ENCODE measurements around the gene QSOX2. TPM values are rescaled to one million over a fixed set of nuclear protein-coding genes. Genes with fewer than 3 reads are reported as not detected.
"Not testable (repeated sequence)": the region's sequence is repeated elsewhere in the genome, so short reads cannot be mapped to it uniquely, and the experiment has no call there.

QSOX2 gene
- total RNA-seq, 1 experiment from 2014 or later, result 40.0 TPM

DNA sequence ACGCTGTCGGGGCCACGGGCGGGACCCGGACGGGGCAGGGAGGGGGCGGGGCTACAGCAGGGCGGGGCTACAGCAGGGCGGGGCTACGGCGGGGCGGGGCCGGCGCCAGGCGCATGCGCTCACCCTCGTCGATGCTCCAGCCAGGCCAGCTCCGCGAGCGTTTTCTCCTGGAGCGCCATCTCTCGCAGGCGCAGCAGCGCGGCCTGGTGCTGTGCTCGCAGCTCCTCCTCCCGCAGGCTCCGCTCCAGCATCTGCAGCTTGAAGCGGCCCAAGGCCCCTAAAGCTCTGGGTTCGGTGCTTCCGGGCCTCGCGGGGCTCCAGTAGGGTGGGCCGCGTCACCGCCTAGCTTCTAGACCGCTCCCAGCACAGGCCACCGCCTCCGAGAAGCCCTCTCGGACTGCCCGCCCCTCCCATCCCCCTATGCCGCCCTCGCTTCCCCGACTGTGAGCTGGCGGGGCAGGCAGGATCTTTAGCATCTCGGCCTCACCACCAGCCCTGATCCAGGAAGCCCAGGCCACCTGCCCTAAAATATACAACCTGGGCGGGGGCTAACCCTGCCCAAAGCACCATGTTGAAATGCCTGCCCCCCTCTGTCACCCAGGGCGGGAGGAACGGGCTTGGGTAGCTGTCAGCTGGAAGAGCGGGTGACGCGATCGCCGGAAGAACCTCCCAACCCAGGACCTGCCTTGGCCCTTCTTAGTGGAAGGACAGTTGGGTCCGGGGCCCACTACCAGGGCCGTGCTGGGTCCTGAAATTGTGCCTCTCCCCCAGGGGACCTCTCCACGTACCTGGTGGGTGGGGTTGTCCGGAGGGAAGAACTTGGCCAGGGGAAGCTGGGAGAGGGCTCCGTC, 21.9 kb upstream of the QSOX2 start:
- no TSS peak for BruUV-seq (replicated peaks)
- intact Hi-C loops (cut with micrococcal nuclease; ENCODE audit: unreplicated experiment) (no loop called here), in situ Hi-C loops (cut with HindIII; ENCODE audit: low pct_unique_long_range_greater_than_20kb, low sequenced_read_pairs) (no loop called here)
- no peak for DNase-seq (ENCODE audit: low read depth, low spot score)
- H3K4me1 ChIP-seq (ENCODE audit: control insufficient read depth, insufficient read depth, low read length), result no peaks in the 10 kb centered on the region; the same call in 1 of the 2 replicates
- peak overlapping the region; percentile 38 to 52 for H3K4me3 ChIP-seq (ENCODE audit: low read depth in 2 of 2, low read length in 2 of 2)
- TF ChIP-seq TCF7L2 (IDR thresholded peaks at IDR 0.05; ENCODE audit: low read depth, low read length) (no peak), POLR2AphosphoS5 (IDR thresholded peaks at IDR 0.05; ENCODE audit: low read depth, low read length) (peak; percentile 56; the same call in 1 of the 2 replicates), SIN3A (IDR thresholded peaks at IDR 0.05; ENCODE audit: borderline replicate concordance, insufficient read depth, low read depth, low read length) (no peak)
- TF ChIP-seq, protein P1, sequence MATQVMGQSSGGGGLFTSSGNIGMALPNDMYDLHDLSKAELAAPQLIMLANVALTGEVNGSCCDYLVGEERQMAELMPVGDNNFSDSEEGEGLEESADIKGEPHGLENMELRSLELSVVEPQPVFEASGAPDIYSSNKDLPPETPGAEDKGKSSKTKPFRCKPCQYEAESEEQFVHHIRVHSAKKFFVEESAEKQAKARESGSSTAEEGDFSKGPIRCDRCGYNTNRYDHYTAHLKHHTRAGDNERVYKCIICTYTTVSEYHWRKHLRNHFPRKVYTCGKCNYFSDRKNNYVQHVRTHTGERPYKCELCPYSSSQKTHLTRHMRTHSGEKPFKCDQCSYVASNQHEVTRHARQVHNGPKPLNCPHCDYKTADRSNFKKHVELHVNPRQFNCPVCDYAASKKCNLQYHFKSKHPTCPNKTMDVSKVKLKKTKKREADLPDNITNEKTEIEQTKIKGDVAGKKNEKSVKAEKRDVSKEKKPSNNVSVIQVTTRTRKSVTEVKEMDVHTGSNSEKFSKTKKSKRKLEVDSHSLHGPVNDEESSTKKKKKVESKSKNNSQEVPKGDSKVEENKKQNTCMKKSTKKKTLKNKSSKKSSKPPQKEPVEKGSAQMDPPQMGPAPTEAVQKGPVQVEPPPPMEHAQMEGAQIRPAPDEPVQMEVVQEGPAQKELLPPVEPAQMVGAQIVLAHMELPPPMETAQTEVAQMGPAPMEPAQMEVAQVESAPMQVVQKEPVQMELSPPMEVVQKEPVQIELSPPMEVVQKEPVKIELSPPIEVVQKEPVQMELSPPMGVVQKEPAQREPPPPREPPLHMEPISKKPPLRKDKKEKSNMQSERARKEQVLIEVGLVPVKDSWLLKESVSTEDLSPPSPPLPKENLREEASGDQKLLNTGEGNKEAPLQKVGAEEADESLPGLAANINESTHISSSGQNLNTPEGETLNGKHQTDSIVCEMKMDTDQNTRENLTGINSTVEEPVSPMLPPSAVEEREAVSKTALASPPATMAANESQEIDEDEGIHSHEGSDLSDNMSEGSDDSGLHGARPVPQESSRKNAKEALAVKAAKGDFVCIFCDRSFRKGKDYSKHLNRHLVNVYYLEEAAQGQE (IDR thresholded peaks at IDR 0.05; ENCODE audit: insufficient read depth in 1 of 2, low read depth in 2 of 2, low read length in 1 of 2), result no peak
- H3K27ac ChIP-seq (ENCODE audit: low read length), result peak overlapping the region; percentile 13; the same call in 1 of the 2 replicates
- H3K27me3 ChIP-seq (ENCODE audit: control insufficient read depth, insufficient read depth, low read length), result no peaks in the 10 kb centered on the region
- H3K9me3 ChIP-seq (ENCODE audit: control insufficient read depth, insufficient read depth, low read depth, low read length), result no peaks in the 10 kb centered on the region
- ChIA-PET CTCF (interaction anchor here (0.5 to 0.6 kb wide), 2 partner anchors 107 to 169 kb away, joined by 5 to 6 read pairs; no protein-coding TSS in a partner anchor), POLR2A (interaction anchor here (0.6 kb wide), 1 partner anchor 30 kb away, joined by 7 read pairs; no protein-coding TSS in a partner anchor)
- ATAC-seq, result peak; percentile 93
- H3K36me3 ChIP-seq (ENCODE audit: control insufficient read depth, insufficient read depth, low read length), result no peaks in the 10 kb centered on the region

- CTCF ChIA-PET; in situ Hi-C loops (cut with HindIII; ENCODE audit: low pct_unique_long_range_greater_than_20kb, low sequenced_read_pairs); BruUV-seq (replicated peaks); DNase-seq (ENCODE audit: low read depth, low spot score); H3K36me3 ChIP-seq (ENCODE audit: control insufficient read depth, insufficient read depth, low read length); H3K9me3 ChIP-seq (ENCODE audit: control insufficient read depth, insufficient read depth, low read depth, low read length); ATAC-seq; intact Hi-C loops (cut with micrococcal nuclease; ENCODE audit: unreplicated experiment); H3K27me3 ChIP-seq (ENCODE audit: control insufficient read depth, insufficient read depth, low read length); H3K4me1 ChIP-seq (ENCODE audit: control insufficient read depth, insufficient read depth, low read length); POLR2A ChIA-PET; H3K27ac ChIP-seq (ENCODE audit: low read length): not testable (repeated sequence)
- H3K4me3 ChIP-seq (ENCODE audit: low read depth in 2 of 2, low read length in 2 of 2), result peak overlapping the region; percentile 21 to 41
Measured at GRCh38 chr9:136266641-136267040, 21.0 kb upstream of the QSOX2 start.

DNA sequence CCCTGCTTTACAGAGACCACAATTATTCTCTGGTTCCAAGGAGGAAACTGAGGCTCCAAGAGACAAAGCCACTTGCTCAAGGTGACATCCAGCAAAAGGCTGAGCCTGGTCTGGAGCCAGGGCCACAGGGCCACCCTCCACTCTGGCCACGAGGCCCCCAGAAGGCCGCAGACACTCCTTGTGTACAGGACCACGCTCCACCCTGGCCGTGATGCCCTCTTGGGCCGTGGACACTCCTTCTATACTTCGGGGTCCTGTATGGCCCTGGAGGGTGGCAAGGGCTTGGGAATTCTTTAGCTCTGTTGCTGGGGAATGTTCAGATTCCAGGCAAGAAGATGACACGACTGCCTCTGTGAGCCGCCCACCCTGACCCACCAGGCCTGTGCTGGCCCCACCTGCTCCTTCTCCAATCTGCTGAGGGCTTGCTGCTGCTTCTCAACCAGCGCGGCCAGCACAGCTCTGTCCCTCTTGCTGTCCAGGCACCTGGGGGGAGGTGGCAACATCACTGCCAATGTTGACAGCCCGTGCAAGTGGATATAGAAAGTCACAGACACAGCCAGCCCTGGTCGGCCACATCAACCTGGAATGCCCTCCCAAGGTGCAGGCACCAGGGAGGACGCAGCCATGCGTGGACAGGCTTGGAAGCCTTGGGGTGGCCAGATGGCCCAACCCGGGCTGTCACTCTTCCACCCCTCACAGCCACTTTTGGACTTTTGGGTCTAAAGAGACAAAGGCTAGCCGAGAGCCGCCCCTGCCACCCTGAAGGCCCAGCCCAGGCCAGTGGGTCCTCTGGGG, 20.1 kb upstream of the QSOX2 start:
- no peaks in the 10 kb centered on the region for H3K27me3 ChIP-seq (ENCODE audit: control insufficient read depth, insufficient read depth, low read length)
- ChIA-PET CTCF (no interaction called here), POLR2A (no interaction called here)
- intact Hi-C loops (cut with micrococcal nuclease; ENCODE audit: unreplicated experiment) (no loop called here), in situ Hi-C loops (cut with HindIII; ENCODE audit: low pct_unique_long_range_greater_than_20kb, low sequenced_read_pairs) (no loop called here)
- H3K4me1 ChIP-seq (ENCODE audit: control insufficient read depth, insufficient read depth, low read length), result no peaks in the 10 kb centered on the region; the same call in 1 of the 2 replicates
- no peak overlapping the region for H3K4me3 ChIP-seq (ENCODE audit: low read depth in 2 of 2, low read length in 2 of 2)
- no peaks in the 10 kb centered on the region for H3K9me3 ChIP-seq (ENCODE audit: control insufficient read depth, insufficient read depth, low read depth, low read length)
- ATAC-seq (no peak), DNase-seq (ENCODE audit: low read depth, low spot score) (no peak)
- no peak for TF ChIP-seq POLR2AphosphoS5 (IDR thresholded peaks at IDR 0.05; ENCODE audit: low read depth, low read length)
- no peak for TF ChIP-seq SIN3A (IDR thresholded peaks at IDR 0.05; ENCODE audit: borderline replicate concordance, insufficient read depth, low read depth, low read length)
- no peak overlapping the region for H3K27ac ChIP-seq (ENCODE audit: low read length)
- H3K36me3 ChIP-seq (ENCODE audit: control insufficient read depth, insufficient read depth, low read length), result no peaks in the 10 kb centered on the region
- BruUV-seq (replicated peaks), result no TSS peak

All from Panc1 (cell line).